H1 (cell line): ENCODE measurements around the gene CAPG. TPM values are rescaled to one million over a fixed set of nuclear protein-coding genes. Genes with fewer than 3 reads are reported as not detected.

Experiments used
- CTCF ChIA-PET: fragments of 300-600 bp; sonication (Branson Sonifier 250); formaldehyde crosslinking; loops from one replicate; lab custom pipeline; 2021; ENCODE audit not compliant: partially characterized antibody; lab: Charles Lee
- POLR2A ChIA-PET: fragments of 300-600 bp; sonication (Branson Sonifier 250); formaldehyde crosslinking; loops from one replicate; lab custom pipeline; 2021; ENCODE audit warnings: inconsistent platforms; ENCODE audit not compliant: partially characterized antibody; lab: Charles Lee
- DNase-seq, 2 experiments: peaks; one replicate each; pipeline versions ENCODE4 v3.0.0 to v3.0.0-alpha.2; 2010 to 2022; ENCODE audit warnings: low spot score in 2 of 2, low read depth in 1 of 2, mixed read lengths in 1 of 2
- FAIRE-seq: peaks from 2 replicates; lab custom pipeline; 2011; peaks lifted over from hg19 to GRCh38; lab: Jason Lieb, UNC
- H2AFZ ChIP-seq: 2 replicates; pipeline ENCODE4 v1.8.1; 2012; ENCODE audit warnings: low read length, inconsistent platforms
- H2AK5ac ChIP-seq: 2 replicates; pipeline ENCODE4 v1.6.1; 2013; ENCODE audit warnings: low read depth, low read length
- H2BK120ac ChIP-seq: replicated peaks from 2 replicates; pipeline ENCODE3; 2013; ENCODE audit warnings: low read depth, low read length, inconsistent platforms
- H2BK12ac ChIP-seq: 2 replicates; pipeline ENCODE4 v1.6.1; 2013; ENCODE audit warnings: low read depth, low read length
- H2BK15ac ChIP-seq: 2 replicates; pipeline ENCODE4 v1.6.1; 2013; ENCODE audit warnings: low read length
- H2BK20ac ChIP-seq: 2 replicates; pipeline ENCODE4 v1.6.1; 2013; ENCODE audit warnings: low read length
- H2BK5ac ChIP-seq: 2 replicates; pipeline ENCODE4 v1.6.1; 2013; ENCODE audit warnings: low read depth, low read length
- H3K14ac ChIP-seq: 2 replicates; pipeline ENCODE4 v1.6.1; 2013; ENCODE audit warnings: inconsistent platforms; ENCODE audit not compliant: insufficient read length
- H3K18ac ChIP-seq: 2 replicates; pipeline ENCODE4 v1.6.1; 2013; ENCODE audit warnings: low read length; ENCODE audit errors: extremely low read depth
- H3K23ac ChIP-seq: 2 replicates; pipeline ENCODE4 v1.6.1; 2013; ENCODE audit warnings: inconsistent platforms; ENCODE audit not compliant: insufficient read length
- H3K23me2 ChIP-seq: 2 replicates; pipeline ENCODE4 v1.6.1; 2013; ENCODE audit warnings: low read depth, low read length
- H3K27ac ChIP-seq: 2 replicates; pipeline ENCODE4 v1.6.1; 2011; ENCODE audit warnings: low read depth, low read length, inconsistent platforms
- H3K27me3 ChIP-seq, 4 experiments: replicated peaks in 1 of 4; 1 replicate in 1 of 4; 2 replicates in 3 of 4; pipeline versions ENCODE4 v1.6.1 to v1.8.1; 2011 to 2013; ENCODE audit warnings: low read length in 3 of 4, mild to moderate bottlenecking in 3 of 4, inconsistent platforms in 2 of 4, mixed read lengths in 2 of 4, moderate library complexity in 1 of 4; ENCODE audit not compliant: control insufficient read depth in 3 of 4, insufficient read depth in 3 of 4; ENCODE audit errors: extremely low read depth in 1 of 4
- H3K36me3 ChIP-seq, 4 experiments: 2 replicates each; pipeline versions ENCODE4 v1.6.1 to v1.8.1; 2011 to 2013; ENCODE audit warnings: mild to moderate bottlenecking in 4 of 4, low read length in 3 of 4, moderate library complexity in 2 of 4, control low read depth in 1 of 4, inconsistent platforms in 1 of 4; ENCODE audit not compliant: insufficient read depth in 4 of 4, control insufficient read depth in 2 of 4
- H3K4ac ChIP-seq: replicated peaks from 2 replicates; pipeline ENCODE3; 2013; ENCODE audit warnings: low read length, low read depth, mixed read lengths, inconsistent platforms; ENCODE audit not compliant: insufficient read length
- H3K4me1 ChIP-seq, 4 experiments: replicated peaks in 1 of 4; 1 replicate in 1 of 4; 2 replicates in 3 of 4; pipeline versions ENCODE4 v1.6.1 to v1.8.1; 2011 to 2013; ENCODE audit warnings: low read length in 3 of 4, inconsistent platforms in 2 of 4, mixed read lengths in 1 of 4; ENCODE audit not compliant: insufficient read depth in 4 of 4, control insufficient read depth in 3 of 4
- H3K4me2 ChIP-seq, 2 experiments: 2 replicates each; pipeline versions ENCODE4 v1.6.1 to v1.8.1; 2011 to 2013; ENCODE audit warnings: low read depth in 2 of 2, low read length in 2 of 2, control low read depth in 1 of 2, inconsistent platforms in 1 of 2, mild to moderate bottlenecking in 1 of 2; ENCODE audit not compliant: insufficient read depth in 1 of 2
- H3K4me3 ChIP-seq, 4 experiments: fragments of 200-600, 300-600 bp in 1 of 4; sonication (generic), shearing (Covaris generic), sonication (Bioruptor Twin) in 1 of 4; 2 replicates each; pipeline versions ENCODE4 v1.5.1 to v1.8.1; 2011 to 2016; ENCODE audit warnings: low read length in 4 of 4, low read depth in 3 of 4, control low read depth in 2 of 4, inconsistent platforms in 2 of 4, mild to moderate bottlenecking in 2 of 4, mixed read lengths in 1 of 4, moderate library complexity in 1 of 4; ENCODE audit not compliant: insufficient read depth in 2 of 4; ENCODE audit errors: extremely low read depth in 1 of 4
- H3K56ac ChIP-seq: replicated peaks from 2 replicates; pipeline ENCODE3; 2013; ENCODE audit warnings: low read depth, mild to moderate bottlenecking, mixed read lengths, low read length, inconsistent platforms; ENCODE audit not compliant: insufficient read length
- H3K79me1 ChIP-seq: 2 replicates; pipeline ENCODE4 v1.6.1; 2013; ENCODE audit warnings: low read depth, low read length, control low read depth
- H3K79me2 ChIP-seq, 2 experiments: 2 replicates each; pipeline versions ENCODE4 v1.6.1 to v1.8.1; 2012 to 2013; ENCODE audit warnings: low read length in 2 of 2, mild to moderate bottlenecking in 2 of 2, inconsistent platforms in 1 of 2; ENCODE audit not compliant: insufficient read depth in 2 of 2, control insufficient read depth in 1 of 2
- H3K9ac ChIP-seq, 4 experiments: replicated peaks in 1 of 4; 1 replicate in 1 of 4; 2 replicates in 3 of 4; pipeline versions ENCODE4 v1.6.1 to v1.8.1; 2011 to 2013; ENCODE audit warnings: low read depth in 3 of 4, low read length in 3 of 4, control low read depth in 2 of 4, mild to moderate bottlenecking in 2 of 4, moderate library complexity in 2 of 4, inconsistent platforms in 1 of 4; ENCODE audit errors: extremely low read depth in 1 of 4
- H3K9me3 ChIP-seq, 2 experiments: 2 replicates each; pipeline versions ENCODE4 v1.6.1 to v1.8.1; 2012 to 2013; ENCODE audit warnings: mild to moderate bottlenecking in 2 of 2, moderate library complexity in 2 of 2, control low read depth in 1 of 2, inconsistent platforms in 1 of 2, low read depth in 1 of 2, low read length in 1 of 2, mixed read lengths in 1 of 2; ENCODE audit not compliant: insufficient read depth in 2 of 2
- H4K20me1 ChIP-seq, 2 experiments: replicated peaks in 1 of 2; 2 replicates each; pipeline versions ENCODE3 to v1.8.1; 2011 to 2013; ENCODE audit warnings: inconsistent platforms in 2 of 2, low read length in 2 of 2, mild to moderate bottlenecking in 1 of 2; ENCODE audit not compliant: insufficient read depth in 2 of 2, control insufficient read depth in 1 of 2
- H4K5ac ChIP-seq: 2 replicates; pipeline ENCODE4 v1.6.1; 2013; ENCODE audit warnings: low read length, low read depth, mixed read lengths, inconsistent platforms; ENCODE audit not compliant: insufficient read length
- H4K8ac ChIP-seq: 2 replicates; pipeline ENCODE4 v1.8.0; 2013; ENCODE audit warnings: mild to moderate bottlenecking, moderate library complexity, low read length, inconsistent platforms; ENCODE audit not compliant: insufficient read depth; ENCODE audit errors: extremely low read depth
- H4K91ac ChIP-seq: replicated peaks from 2 replicates; pipeline ENCODE3; 2013; ENCODE audit warnings: low read length, mixed read lengths, inconsistent platforms; ENCODE audit not compliant: insufficient read length
- ASH2L ChIP-seq: fragments of 200-600, 300-600 bp; sonication (generic); IDR thresholded peaks from one replicate; pipeline ENCODE4 v1.7.1; 2017; ENCODE audit warnings: low read length
- HDAC6 ChIP-seq: IDR thresholded peaks from one replicate; pipeline ENCODE4 v1.7.1; 2012; ENCODE audit warnings: low read depth, mild to moderate bottlenecking, inconsistent platforms, low read length, moderate library complexity
- RXRA ChIP-seq: IDR thresholded peaks from 2 replicates; pipeline ENCODE4 v1.6.1; 2011; ENCODE audit warnings: low read depth, mild to moderate bottlenecking, low read length, moderate library complexity; ENCODE audit not compliant: insufficient read depth
- WGBS, 2 experiments: shearing (Covaris generic) in 1 of 2; methylation state at CpG; one replicate each; pipeline versions ENCODE4 v1.1.6 to v1.1.7; 2013 to 2015; ENCODE audit warnings: low lambda C conversion rate in 2 of 2, mixed read lengths in 2 of 2, inconsistent platforms in 1 of 2, low coverage in 1 of 2, missing lambda C conversion rate in 1 of 2; ENCODE audit not compliant: insufficient replicate concordance in 2 of 2, insufficient coverage in 1 of 2, insufficient read length in 1 of 2; ENCODE audit errors: extremely low coverage in 1 of 2, missing lambda C conversion rate in 1 of 2; 5-methylcytosine and 5-hydroxymethylcytosine counted together
- polyA plus RNA-seq, 7 experiments: library from polyadenylated mRNA; depleted of rRNA in 3 of 7; stranded (reverse) in 5 of 7; unstranded in 2 of 7; fragments of >200 nt in 5 of 7; fragments of 200-250 nt in 2 of 7; gene quantifications; 1 replicate in 5 of 7; 2 replicates in 1 of 7; 4 replicates in 1 of 7; pipeline versions ENCODE4 v1.2.1 to v1.2.3, GENCODE V29; 2011 to 2013; ENCODE audit warnings: missing spikeins in 2 of 7, mixed read lengths in 2 of 7
- total RNA-seq: library from RNA; stranded (reverse); fragmentation: NEBNext Ultra II Directional; extraction: Animal tissue kit (Norgen Biotek cat#: 25700); gene quantifications from 2 replicates; pipeline ENCODE4 v1.2.1, GENCODE V29; 2021

Gene CAPG
- total and polyA plus RNA-seq, 2 of the 8 experiments (the other 6 are each of a cell fraction or from before 2014, with no cell fraction given): 80.5 to 89.0 TPM

- FAIRE-seq: no peak
- no peak overlapping the region for H3K14ac ChIP-seq
- H3K56ac ChIP-seq: no peak overlapping the region
- TF ChIP-seq ASH2L (no peak), RXRA (no peak), HDAC6 (no peak)
- TF ChIP-seq, all 59 proteins: peak for 0
- no peak overlapping the region for H2AFZ ChIP-seq
- H3K9ac ChIP-seq: no peak overlapping the region
- no peaks in the 10 kb centered on the region; a peak in 1 of 4 replicates for H3K79me2 ChIP-seq
- H3K23me2 ChIP-seq: no peaks in the 10 kb centered on the region
- H3K4ac ChIP-seq: no peak overlapping the region
- peaks cover 0 to 2% (median 0%) of the 10 kb centered on the region in 4 experiments; a peak in 1 of 7 replicates for H3K4me1 ChIP-seq
- no peak overlapping the region for H4K5ac ChIP-seq
- H4K8ac ChIP-seq: no peak overlapping the region
- H3K79me1 ChIP-seq: peaks cover 2% of the 10 kb centered on the region; the same call in 1 of the 2 replicates
- H3K23ac ChIP-seq: no peak overlapping the region
- H2BK15ac ChIP-seq: no peak overlapping the region
- H2AK5ac ChIP-seq: no peak overlapping the region
- no peak overlapping the region for H3K18ac ChIP-seq
- H3K27me3 ChIP-seq: no peaks in the 10 kb centered on the region
- no peak for DNase-seq
- no peak overlapping the region for H3K4me2 ChIP-seq
- 0 out of 4 replicates have a peak, but pooled peaks cover 0 to 2% of the 10 kb centered on the region in 2 experiments for H3K9me3 ChIP-seq
- H2BK5ac ChIP-seq: no peak overlapping the region
- peaks cover 0 to 3% (median 0%) of the 10 kb centered on the region in 4 experiments; a peak in 2 of 8 replicates for H3K36me3 ChIP-seq
- no peak overlapping the region for H2BK120ac ChIP-seq
- H4K91ac ChIP-seq: no peak overlapping the region
- H4K20me1 ChIP-seq: no peaks in the 10 kb centered on the region
- ChIA-PET POLR2A (interaction anchor here (0.6 to 25.0 kb wide), 5 partner anchors 11 to 143 kb away, joined by 3 to 396 read pairs (median 3); partner anchors contain the start of gene MAT2A), CTCF (interaction anchor here (0.5 to 4.7 kb wide), 5 partner anchors 11 to 150 kb away, joined by 3 to 31 read pairs (median 4); no protein-coding TSS in a partner anchor)
- H2BK12ac ChIP-seq: no peak overlapping the region
- H3K4me3 ChIP-seq: no peak overlapping the region
- no peak overlapping the region for H2BK20ac ChIP-seq
- 89% methylated on average over 8 of the region's 8 CpGs; no CpG with 5 or more reads in 1 of the 2 experiments for WGBS, 2 experiments
- no peak overlapping the region for H3K27ac ChIP-seq
Observed at GRCh38 chr2:85401844-85402243, 8.3 kb downstream of the CAPG start.
